Natural killer cell (primary cell): Measurements from ENCODE around the gene YJEFN3. TPM values are rescaled to one million over a fixed set of nuclear protein-coding genes. Genes with fewer than 3 reads are reported as not detected.

Source experiments
- ATAC-seq, 3 donors: fragments of 150-1000 bp in 2 of 3; fragments of 200-7000 bp in 1 of 3; cut with Tn5 transposase; 1 replicate in 1 of 3; 2 replicates in 2 of 3; pipeline ENCODE4 v1.10.0; 2021; ENCODE audit warnings: mild to moderate bottlenecking in 2 of 3, moderate library complexity in 2 of 3
- DNase-seq, 2 donors: peaks; one replicate each; pipeline versions ENCODE4 v3.0.0 to v3.0.0-alpha.2; 2013 to 2021; ENCODE audit warnings: mixed read lengths in 1 of 2
- H3K27ac ChIP-seq: one replicate; pipeline ENCODE4 v1.5.1; 2013; ENCODE audit warnings: mild to moderate bottlenecking, low read length
- H3K27me3 ChIP-seq: one replicate; pipeline ENCODE4 v1.6.1; 2013; ENCODE audit warnings: low read length; ENCODE audit not compliant: control insufficient read depth, insufficient read depth
- H3K36me3 ChIP-seq: one replicate; pipeline ENCODE4 v1.6.1; 2013; ENCODE audit warnings: low read length; ENCODE audit not compliant: control insufficient read depth, insufficient read depth
- H3K4me1 ChIP-seq: one replicate; pipeline ENCODE4 v1.6.1; 2013; ENCODE audit warnings: low read length; ENCODE audit not compliant: control insufficient read depth, insufficient read depth
- H3K4me3 ChIP-seq: one replicate; pipeline ENCODE4 v1.5.1; 2013; ENCODE audit warnings: low read length
- H3K9me3 ChIP-seq: one replicate; pipeline ENCODE4 v1.6.1; 2013; ENCODE audit warnings: low read length; ENCODE audit not compliant: control insufficient read depth, insufficient read depth
- H3K27ac Mint-ChIP-seq, 2 donors: one replicate each; pipeline ENCODE4 v1.8.0; 2022; ENCODE audit warnings: mild to moderate bottlenecking in 2 of 2, mixed read lengths in 2 of 2, moderate library complexity in 1 of 2
- H3K27me3 Mint-ChIP-seq, 2 donors: one replicate each; pipeline ENCODE4 v1.8.0; 2022; ENCODE audit warnings: low read depth in 2 of 2, mixed read lengths in 2 of 2
- H3K36me3 Mint-ChIP-seq: one replicate; pipeline ENCODE4 v1.8.0; 2022; ENCODE audit warnings: mixed read lengths
- H3K4me1 Mint-ChIP-seq, 2 donors: one replicate each; pipeline ENCODE4 v1.8.0; 2022; ENCODE audit warnings: mixed read lengths in 2 of 2
- H3K4me3 Mint-ChIP-seq: one replicate; pipeline ENCODE4 v1.8.0; 2022; ENCODE audit warnings: mild to moderate bottlenecking, moderate library complexity, mixed read lengths
- H3K9me3 Mint-ChIP-seq, 2 donors: one replicate each; pipeline ENCODE4 v1.8.0; 2022; ENCODE audit warnings: mixed read lengths in 2 of 2
- WGBS: methylation state at CpG from one replicate; pipeline ENCODE4 v1.1.7; 2013; ENCODE audit warnings: missing lambda C conversion rate; ENCODE audit not compliant: insufficient coverage; 5-methylcytosine and 5-hydroxymethylcytosine counted together
- intact Hi-C: fragments of 100-400 bp; cut with micrococcal nuclease; formaldehyde crosslinking; loops from one replicate; pipeline ENCODE4 v1.14.2; 2022
- total RNA-seq, 4 donors: library from RNA; stranded (reverse); fragments of 120-200 nt in 1 of 4; gene quantifications; one replicate each; pipeline versions ENCODE4 v1.2.3 to v1.2.4, GENCODE V29; 2013 to 2022
- TF ChIP-seq, protein P1 (sequence below): fragments of 200-600 bp; IDR thresholded peaks from one replicate; pipeline ENCODE4 v1.8.0; 2022; ENCODE audit warnings: antibody characterized with exemption

Gene YJEFN3
- total RNA-seq, 3 donors from 2014 or later (not counting 1 experiment from before 2014, with no cell fraction given): 4.0 to 6.0 (median 4.3) TPM

DNA sequence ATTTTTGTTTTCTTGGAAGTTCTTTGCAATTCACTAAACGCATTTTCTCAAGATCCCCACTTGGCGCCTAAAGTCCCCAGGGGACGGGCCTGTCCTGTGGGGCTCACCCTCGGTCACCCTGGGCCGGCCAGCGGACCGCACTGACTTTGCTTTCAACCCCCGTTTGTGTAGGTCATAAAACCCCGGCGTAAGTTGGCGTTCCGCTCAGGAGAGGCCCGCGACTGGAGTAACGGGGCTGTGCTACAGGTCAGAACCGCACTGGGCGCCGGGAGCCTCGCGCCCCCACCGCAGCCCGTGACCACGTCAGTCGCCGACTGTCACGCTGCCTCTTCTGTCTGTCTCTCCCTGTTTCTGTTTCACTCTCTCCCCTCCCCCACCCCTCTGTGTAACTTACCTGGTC is 26.9 kb upstream of the YJEFN3 start:
- TF ChIP-seq, protein P1, sequence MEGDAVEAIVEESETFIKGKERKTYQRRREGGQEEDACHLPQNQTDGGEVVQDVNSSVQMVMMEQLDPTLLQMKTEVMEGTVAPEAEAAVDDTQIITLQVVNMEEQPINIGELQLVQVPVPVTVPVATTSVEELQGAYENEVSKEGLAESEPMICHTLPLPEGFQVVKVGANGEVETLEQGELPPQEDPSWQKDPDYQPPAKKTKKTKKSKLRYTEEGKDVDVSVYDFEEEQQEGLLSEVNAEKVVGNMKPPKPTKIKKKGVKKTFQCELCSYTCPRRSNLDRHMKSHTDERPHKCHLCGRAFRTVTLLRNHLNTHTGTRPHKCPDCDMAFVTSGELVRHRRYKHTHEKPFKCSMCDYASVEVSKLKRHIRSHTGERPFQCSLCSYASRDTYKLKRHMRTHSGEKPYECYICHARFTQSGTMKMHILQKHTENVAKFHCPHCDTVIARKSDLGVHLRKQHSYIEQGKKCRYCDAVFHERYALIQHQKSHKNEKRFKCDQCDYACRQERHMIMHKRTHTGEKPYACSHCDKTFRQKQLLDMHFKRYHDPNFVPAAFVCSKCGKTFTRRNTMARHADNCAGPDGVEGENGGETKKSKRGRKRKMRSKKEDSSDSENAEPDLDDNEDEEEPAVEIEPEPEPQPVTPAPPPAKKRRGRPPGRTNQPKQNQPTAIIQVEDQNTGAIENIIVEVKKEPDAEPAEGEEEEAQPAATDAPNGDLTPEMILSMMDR: no peak
- intact Hi-C loops: no loop called here
- no peak for ATAC-seq

DNA sequence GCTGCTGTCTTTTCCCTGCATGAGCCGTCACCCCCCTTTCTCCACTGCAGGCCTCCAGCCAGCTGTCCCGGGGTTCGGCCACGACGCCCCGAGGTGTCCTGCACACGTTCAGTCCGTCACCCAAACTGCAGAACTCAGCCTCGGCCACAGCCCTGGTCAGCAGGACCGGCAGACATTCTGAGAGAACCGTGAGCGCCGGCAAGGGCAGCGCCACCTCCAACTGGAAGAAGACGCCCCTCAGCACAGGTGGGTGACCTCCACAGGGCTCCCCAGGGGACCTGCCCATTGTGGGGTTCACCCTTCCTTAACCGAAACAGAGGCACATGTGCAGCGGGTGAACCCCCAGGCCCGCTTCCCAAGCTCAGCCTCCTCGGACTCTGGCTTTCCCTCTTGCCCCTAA is 26.4 kb upstream of the YJEFN3 start:
- Mint-ChIP-seq H3K4me1 (peaks cover 0 to 8% of the 10 kb centered on the region in 2 donors), H3K4me3 (no peak overlapping the region), H3K27ac (peak overlapping the region in 1 of 2 donors; percentile 48), H3K36me3 (no peaks in the 10 kb centered on the region), H3K27me3 (no peaks in the 10 kb centered on the region), H3K9me3 (no peaks in the 10 kb centered on the region)
- Histone ChIP-seq H3K4me3 (no peak overlapping the region), H3K27ac (no peak overlapping the region), H3K9me3 (no peaks in the 10 kb centered on the region), H3K36me3 (peaks cover 96% of the 10 kb centered on the region), H3K27me3 (no peaks in the 10 kb centered on the region), H3K4me1 (peaks cover 6% of the 10 kb centered on the region)
- DNase-seq: no peak
- TF ChIP-seq, protein P1: no peak
- 98% methylated on average over 19 of the region's 19 CpGs for WGBS
- no peak for ATAC-seq
- intact Hi-C loops: no loop called here

More for the DNA sequence above, 26.9 kb upstream of the YJEFN3 start:
- Mint-ChIP-seq H3K4me1 (peaks cover 0 to 12% of the 10 kb centered on the region in 2 donors), H3K9me3 (no peaks in the 10 kb centered on the region), H3K27me3 (no peaks in the 10 kb centered on the region), H3K27ac (peak overlapping the region in 1 of 2 donors; percentile 48), H3K4me3 (no peak overlapping the region), H3K36me3 (no peaks in the 10 kb centered on the region)
- DNase-seq: no peak
- Histone ChIP-seq H3K4me3 (no peak overlapping the region), H3K27me3 (no peaks in the 10 kb centered on the region), H3K9me3 (no peaks in the 10 kb centered on the region), H3K36me3 (peaks cover 96% of the 10 kb centered on the region), H3K4me1 (peaks cover 11% of the 10 kb centered on the region), H3K27ac (no peak overlapping the region)
- 96% methylated on average over 26 of the region's 26 CpGs for WGBS

DNA sequence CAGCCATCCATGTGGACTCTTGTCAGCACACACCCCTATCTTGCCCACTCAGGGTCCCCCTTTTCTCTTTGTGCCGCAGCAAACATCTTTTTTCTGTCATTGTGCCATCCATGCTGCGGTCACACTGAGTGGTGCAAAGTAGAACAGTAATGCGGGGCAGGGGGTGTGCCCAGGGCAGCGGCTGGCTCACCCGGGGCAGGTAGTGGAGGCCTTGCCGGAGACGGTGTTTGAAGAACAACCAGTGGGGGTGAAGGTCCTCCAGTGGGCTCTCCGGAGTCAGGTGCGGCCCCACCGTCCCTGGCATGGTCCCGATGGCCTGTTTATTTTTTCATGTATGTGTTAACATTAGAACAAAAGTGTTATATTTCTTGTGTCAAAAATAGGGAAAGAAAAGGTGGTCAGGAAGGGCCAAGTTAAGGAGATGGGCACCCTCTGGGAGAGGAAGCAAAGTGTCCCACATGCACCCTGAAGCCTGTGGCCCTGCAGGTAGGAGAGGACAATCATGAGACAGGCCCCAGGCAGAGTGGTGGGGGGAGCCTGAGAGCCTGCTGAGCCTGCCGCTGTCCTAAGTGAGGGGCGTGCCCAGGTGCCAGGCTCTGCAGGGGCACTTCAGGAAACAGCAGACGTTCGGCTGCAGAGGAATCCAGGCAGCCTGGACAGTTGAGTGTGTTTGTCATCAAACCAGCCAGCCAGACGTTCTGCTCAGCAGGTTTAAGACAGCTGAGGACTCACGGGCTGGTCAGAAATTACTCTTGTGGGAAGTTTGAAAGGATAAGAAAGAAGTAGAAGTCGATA is 25.7 kb upstream of the YJEFN3 start:
- Histone ChIP-seq H3K4me3 (no peak overlapping the region), H3K27me3 (no peaks in the 10 kb centered on the region), H3K27ac (no peak overlapping the region), H3K4me1 (no peaks in the 10 kb centered on the region), H3K9me3 (no peaks in the 10 kb centered on the region), H3K36me3 (peaks cover 96% of the 10 kb centered on the region)
- intact Hi-C loops: no loop called here
- H3K36me3 Mint-ChIP-seq: no peaks in the 10 kb centered on the region
- no peaks in the 10 kb centered on the region for H3K9me3 Mint-ChIP-seq
- TF ChIP-seq, protein P1: no peak
- WGBS: 95% methylated on average over 18 of the region's 18 CpGs
- no peak overlapping the region for H3K4me3 Mint-ChIP-seq
- no peak for ATAC-seq
- no peak for DNase-seq
- H3K27ac Mint-ChIP-seq: peak overlapping the region; percentile 33 to 61
- H3K4me1 Mint-ChIP-seq: peaks cover 0 to 5% of the 10 kb centered on the region in 2 donors
- H3K27me3 Mint-ChIP-seq: no peaks in the 10 kb centered on the region
